Measurements from ENCODE around the gene ITPR3.

GRCh38 chr6:33651403-33651802 lies 30.3 kb downstream of the ITPR3 start:
- TF ChIP-seq CTCF (IDR thresholded peaks at IDR 0.05) (no peak), POLR2A (IDR thresholded peaks at IDR 0.05) (no peak)
